Measurements from ENCODE around the gene ARL14EPL.
A peak's percentile ranks its signal among the peaks of the same experiment; 100 is the strongest.
"Not testable (repeated sequence)": the region's sequence is repeated elsewhere in the genome, so short reads cannot be mapped to it uniquely, and the experiment has no call there.

Gene ARL14EPL

DNA sequence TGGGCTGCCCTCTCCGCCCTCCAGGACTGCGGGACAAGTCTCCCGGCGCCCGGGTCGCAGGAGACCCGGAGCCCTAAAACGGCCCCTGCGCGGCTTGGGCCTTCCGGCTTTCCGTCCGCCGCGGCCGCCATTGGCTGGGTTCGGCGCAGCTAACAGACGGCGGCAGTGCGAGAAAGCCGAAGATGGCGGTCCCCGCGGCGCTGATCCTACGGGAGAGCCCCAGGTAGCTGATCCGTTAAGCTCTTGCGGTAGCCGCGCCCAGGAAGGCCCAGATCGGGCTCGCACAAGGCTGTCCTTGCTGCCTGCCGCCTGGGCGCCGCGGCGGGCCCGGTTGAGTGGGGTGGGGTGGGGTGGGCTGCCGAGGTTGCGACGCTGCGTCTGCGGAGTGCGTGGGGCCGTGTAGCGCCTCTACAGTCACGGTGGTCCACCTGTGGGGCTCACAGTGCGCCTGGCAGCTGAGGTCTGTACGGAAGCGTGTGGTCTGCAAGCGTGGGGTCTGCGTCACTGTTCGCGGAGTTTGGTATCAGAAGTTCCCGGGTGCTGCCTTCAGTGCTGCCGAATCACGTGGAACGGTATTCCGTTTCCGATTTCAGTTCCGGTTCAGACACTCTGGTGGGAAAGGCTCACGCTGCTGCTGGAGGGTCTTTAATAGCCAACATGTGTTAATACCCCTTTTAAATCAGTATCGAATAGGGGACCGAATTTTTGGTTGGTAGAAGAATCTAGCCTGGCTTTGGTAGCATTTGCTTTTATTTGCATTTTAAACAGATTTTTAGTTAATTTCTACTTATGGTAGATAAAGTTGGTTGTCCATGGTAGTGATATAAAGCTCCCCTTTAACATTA is 52.8 kb downstream of the ARL14EPL start, which contains the start of gene COMMD10:
COMMD10 (plus strand) TSS at position 155 of the 845 bp plus-strand sequence.
- TF ChIP-seq, protein P1, sequence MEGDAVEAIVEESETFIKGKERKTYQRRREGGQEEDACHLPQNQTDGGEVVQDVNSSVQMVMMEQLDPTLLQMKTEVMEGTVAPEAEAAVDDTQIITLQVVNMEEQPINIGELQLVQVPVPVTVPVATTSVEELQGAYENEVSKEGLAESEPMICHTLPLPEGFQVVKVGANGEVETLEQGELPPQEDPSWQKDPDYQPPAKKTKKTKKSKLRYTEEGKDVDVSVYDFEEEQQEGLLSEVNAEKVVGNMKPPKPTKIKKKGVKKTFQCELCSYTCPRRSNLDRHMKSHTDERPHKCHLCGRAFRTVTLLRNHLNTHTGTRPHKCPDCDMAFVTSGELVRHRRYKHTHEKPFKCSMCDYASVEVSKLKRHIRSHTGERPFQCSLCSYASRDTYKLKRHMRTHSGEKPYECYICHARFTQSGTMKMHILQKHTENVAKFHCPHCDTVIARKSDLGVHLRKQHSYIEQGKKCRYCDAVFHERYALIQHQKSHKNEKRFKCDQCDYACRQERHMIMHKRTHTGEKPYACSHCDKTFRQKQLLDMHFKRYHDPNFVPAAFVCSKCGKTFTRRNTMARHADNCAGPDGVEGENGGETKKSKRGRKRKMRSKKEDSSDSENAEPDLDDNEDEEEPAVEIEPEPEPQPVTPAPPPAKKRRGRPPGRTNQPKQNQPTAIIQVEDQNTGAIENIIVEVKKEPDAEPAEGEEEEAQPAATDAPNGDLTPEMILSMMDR (IDR thresholded peaks at IDR 0.05; ENCODE audit: control insufficient read depth, extremely low read depth, insufficient read depth): no peak
- DNase-seq (ENCODE audit: low read depth): peak; percentile 49
- H3K4me3 ChIP-seq (ENCODE audit: low read depth, low read length): peak within 1 kb of the TSS; percentile 88

DNA sequence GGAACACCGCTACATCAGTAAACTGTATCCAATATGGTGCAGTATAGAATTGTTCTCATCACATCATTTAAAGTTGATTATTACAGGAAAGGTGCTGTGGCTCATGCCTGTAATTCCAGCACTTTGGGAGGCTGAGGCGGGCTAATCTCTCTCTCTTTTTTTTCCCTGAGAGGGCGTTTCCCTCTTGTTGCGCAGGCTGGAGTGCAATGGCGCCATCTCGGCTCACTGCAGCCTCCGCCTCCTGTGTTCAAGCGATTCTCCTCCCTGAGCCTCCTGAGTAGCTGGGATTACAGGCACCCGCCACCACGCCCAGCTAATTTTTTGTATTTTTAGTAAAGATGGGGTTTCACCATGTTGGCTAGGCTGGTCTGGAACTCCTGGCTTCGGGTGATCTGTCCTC is 54.0 kb downstream of the ARL14EPL start:
- DNase-seq (ENCODE audit: low read depth): not testable (repeated sequence)
- H3K4me3 ChIP-seq (ENCODE audit: low read depth, low read length): peak overlapping the region; percentile 88

DNA sequence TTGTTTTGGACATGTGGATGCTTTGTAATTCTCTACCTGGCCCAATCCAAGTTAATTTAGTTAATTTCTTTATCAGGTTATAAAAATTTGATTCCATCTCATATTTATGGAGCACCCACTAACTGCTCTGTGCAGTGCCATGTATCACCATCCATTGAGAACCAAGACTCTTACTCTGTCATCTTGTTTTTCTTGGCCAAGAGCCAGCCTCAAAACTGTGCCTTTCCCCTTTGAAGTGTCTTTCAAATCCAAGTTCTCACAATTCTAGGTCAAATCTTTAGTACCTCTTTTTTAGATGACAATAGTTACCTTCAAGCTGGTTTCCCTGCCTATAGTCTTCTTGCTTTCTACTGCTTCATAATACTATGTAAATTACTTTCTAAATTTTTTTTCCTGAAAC is 55.8 kb downstream of the ARL14EPL start:
- DNase-seq (ENCODE audit: low read depth): no peak
- no peak overlapping the region for H3K4me3 ChIP-seq (ENCODE audit: low read depth, low read length)
- TF ChIP-seq, protein P1 (IDR thresholded peaks at IDR 0.05; ENCODE audit: control insufficient read depth, extremely low read depth, insufficient read depth): no peak

DNA sequence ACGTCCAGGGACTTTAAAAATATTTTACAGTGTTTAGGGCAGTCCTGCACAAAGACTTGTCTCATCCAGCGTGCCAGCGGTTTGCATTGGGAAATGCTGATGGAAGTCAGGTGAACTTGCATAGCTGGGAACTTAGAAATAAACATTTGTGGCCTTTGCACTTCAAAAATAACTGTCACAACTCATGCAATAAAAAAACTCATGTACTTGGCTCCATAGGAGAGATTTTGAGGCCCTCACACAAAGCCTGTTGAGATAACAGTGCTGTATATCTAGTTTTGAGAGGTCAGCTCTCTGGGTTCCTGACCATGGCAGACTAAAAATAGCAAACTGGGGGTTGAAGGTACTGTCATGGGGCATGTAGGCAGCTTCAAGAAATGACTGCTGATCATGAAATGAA is 58.0 kb downstream of the ARL14EPL start:
- no peak for DNase-seq (ENCODE audit: low read depth)
- TF ChIP-seq, protein P1 (IDR thresholded peaks at IDR 0.05; ENCODE audit: control insufficient read depth, extremely low read depth, insufficient read depth): no peak
- H3K4me3 ChIP-seq (ENCODE audit: low read depth, low read length): no peak overlapping the region

DNA sequence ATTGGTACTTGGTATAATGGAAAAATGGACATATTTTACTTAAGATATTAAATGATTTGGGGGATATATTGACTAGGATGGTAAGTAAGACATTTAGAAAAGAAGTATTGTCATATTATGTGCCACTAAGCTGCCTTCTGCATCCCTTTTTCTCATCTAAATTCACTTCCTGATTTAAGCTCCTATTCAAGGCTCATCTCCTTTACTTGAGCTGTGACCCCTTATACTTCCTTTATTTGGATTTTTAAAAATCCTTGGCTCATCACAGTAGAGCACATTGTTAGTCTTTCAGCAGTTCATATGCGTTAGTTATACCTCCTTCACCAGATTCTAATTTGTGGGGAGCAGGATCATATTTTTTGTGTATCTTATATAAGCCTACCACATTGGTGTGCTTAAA is 59.1 kb downstream of the ARL14EPL start:
- TF ChIP-seq, protein P1 (IDR thresholded peaks at IDR 0.05; ENCODE audit: control insufficient read depth, extremely low read depth, insufficient read depth): no peak
- no peak for DNase-seq (ENCODE audit: low read depth)
- H3K4me3 ChIP-seq (ENCODE audit: low read depth, low read length): no peak overlapping the region

DNA sequence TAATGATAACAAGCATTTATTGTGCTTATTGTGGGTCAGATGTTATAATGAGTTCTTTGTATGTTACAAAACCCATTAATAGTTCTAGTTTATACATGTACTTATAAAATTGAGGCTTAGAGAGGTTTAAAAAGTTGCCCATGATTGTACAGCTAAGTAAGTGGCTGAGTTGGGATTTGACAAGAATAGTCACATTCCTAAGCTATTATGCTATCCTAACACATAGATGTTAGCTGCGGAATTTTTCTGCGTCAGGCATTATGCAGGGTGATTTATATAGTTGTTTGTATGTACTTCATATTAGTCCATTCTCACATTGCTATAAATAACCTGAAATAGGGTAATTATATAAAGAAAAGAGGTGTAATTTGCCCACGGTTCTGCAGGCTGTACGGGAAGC is 65.0 kb downstream of the ARL14EPL start:
- H3K4me3 ChIP-seq (ENCODE audit: low read depth, low read length): no peak overlapping the region
- DNase-seq (ENCODE audit: low read depth): no peak
- TF ChIP-seq, protein P1 (IDR thresholded peaks at IDR 0.05; ENCODE audit: control insufficient read depth, extremely low read depth, insufficient read depth): no peak

DNA sequence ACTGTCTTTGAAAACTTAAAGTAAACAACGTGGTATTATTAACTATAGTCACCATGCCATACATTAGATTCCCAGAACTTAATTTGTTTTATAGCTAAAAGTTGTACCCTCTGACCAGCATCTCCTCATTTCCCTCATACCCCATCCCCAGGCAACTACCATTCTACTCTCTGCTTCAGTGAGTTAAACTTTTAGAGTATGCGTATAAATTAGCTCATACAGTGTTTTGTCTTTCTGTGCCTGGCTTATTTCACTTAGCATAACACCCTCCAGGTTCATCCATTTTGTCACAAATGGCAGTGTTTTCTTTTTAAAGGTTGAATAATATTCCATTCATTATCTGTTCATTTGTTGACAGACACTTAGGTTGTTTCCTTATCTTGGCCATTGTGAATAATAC is 66.7 kb downstream of the ARL14EPL start:
- TF ChIP-seq, protein P1 (IDR thresholded peaks at IDR 0.05; ENCODE audit: control insufficient read depth, extremely low read depth, insufficient read depth): no peak
- H3K4me3 ChIP-seq (ENCODE audit: low read depth, low read length): no peak overlapping the region
- no peak for DNase-seq (ENCODE audit: low read depth)

DNA sequence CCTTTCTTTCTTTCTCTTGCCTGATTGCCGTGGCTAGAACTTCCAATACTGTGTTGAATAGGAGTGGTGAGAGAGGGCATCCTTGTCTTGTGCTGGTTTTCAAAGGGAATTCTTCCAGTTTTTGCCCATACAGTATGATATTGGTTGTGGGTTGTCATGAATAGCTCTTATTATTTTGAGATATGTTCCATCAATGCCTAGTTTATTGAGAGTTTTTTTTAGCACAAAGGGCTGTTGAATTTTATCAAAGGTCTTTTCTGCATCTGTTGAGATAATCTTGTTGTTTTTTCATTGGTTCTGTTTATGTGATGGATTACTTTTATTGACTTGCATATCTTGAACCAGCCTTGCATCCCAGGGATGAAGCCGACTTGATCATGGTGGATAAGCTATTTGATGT is 72.7 kb downstream of the ARL14EPL start:
- H3K4me3 ChIP-seq (ENCODE audit: low read depth, low read length); DNase-seq (ENCODE audit: low read depth): not testable (repeated sequence)

Measured in LNCaP clone FGC (cell line).